Spleen (tissue), 11 donors: ENCODE results near the gene PAGE5. TPM values are rescaled to one million over a fixed set of nuclear protein-coding genes. Genes with fewer than 3 reads are reported as not detected.

Experiments used
- DNase-seq: peaks from one replicate; pipeline ENCODE4 v3.0.0-alpha.2; 2020
- H3K27ac ChIP-seq, 8 donors: fragments of 200-600 bp; sonication (generic) in 7 of 8; 1 replicate in 4 of 8; 2 replicates in 4 of 8; pipeline versions ENCODE4 v1.5.0 to v1.8.0; 2016 to 2021; ENCODE audit warnings: inconsistent platforms in 4 of 8, mild to moderate bottlenecking in 4 of 8, moderate library complexity in 1 of 8
- H3K27me3 ChIP-seq, 7 donors: fragments of 200-600 bp; sonication (generic) in 6 of 7; replicated peaks in 1 of 7; 1 replicate in 4 of 7; 2 replicates in 3 of 7; pipeline versions ENCODE4 v1.5.0 to v1.8.0; 2016 to 2021; ENCODE audit warnings: inconsistent platforms in 3 of 7, mild to moderate bottlenecking in 1 of 7
- H3K36me3 ChIP-seq, 6 donors: fragments of 200-600 bp; sonication (generic) in 5 of 6; 1 replicate in 4 of 6; 2 replicates in 2 of 6; pipeline versions ENCODE4 v1.5.0 to v1.8.0; 2016 to 2021; ENCODE audit warnings: inconsistent platforms in 2 of 6
- H3K4me1 ChIP-seq, 6 donors: fragments of 200-600 bp; sonication (generic) in 5 of 6; 1 replicate in 3 of 6; 2 replicates in 3 of 6; pipeline versions ENCODE4 v1.5.0 to v1.8.0; 2016 to 2021; ENCODE audit warnings: inconsistent platforms in 3 of 6
- H3K4me3 ChIP-seq, 8 donors: fragments of 200-600 bp; sonication (generic) in 7 of 8; 1 replicate in 4 of 8; 2 replicates in 4 of 8; pipeline versions ENCODE4 v1.5.0 to v1.8.0; 2016 to 2021; ENCODE audit warnings: inconsistent platforms in 4 of 8, mild to moderate bottlenecking in 4 of 8, moderate library complexity in 2 of 8
- H3K9me3 ChIP-seq, 8 donors: fragments of 200-600 bp; sonication (generic) in 7 of 8; 1 replicate in 4 of 8; 2 replicates in 4 of 8; pipeline versions ENCODE4 v1.5.0 to v1.8.0; 2016 to 2021; ENCODE audit warnings: inconsistent platforms in 4 of 8
- POLR2A ChIP-seq, 3 donors: fragments of 450-650 bp; IDR thresholded peaks; one replicate each; pipeline ENCODE4 v1.5.1; 2017; ENCODE audit warnings: antibody characterized with exemption in 3 of 3, mild to moderate bottlenecking in 1 of 3
- POLR2AphosphoS5 ChIP-seq, 3 donors: sonication (generic); formaldehyde crosslinking; IDR thresholded peaks; one replicate each; pipeline ENCODE4 v1.5.1; 2017; ENCODE audit warnings: antibody characterized with exemption in 3 of 3
- WGBS, 5 donors: extraction: QIAGEN DNeasy Blood & Tissue Kit in 3 of 5; methylation state at CpG; one replicate each; pipeline versions ENCODE4 v1.1.5 to v1.1.7; 2013 to 2018; 5-methylcytosine and 5-hydroxymethylcytosine counted together
- intact Hi-C: fragments of 100-400 bp; cut with DNase I; formaldehyde crosslinking; loops from one replicate; pipeline ENCODE4 v1.15.0; 2023; ENCODE audit warnings: low total_unique reads
- polyA plus RNA-seq, 3 donors: library from polyadenylated mRNA; stranded (reverse); fragments of 200-250 nt; gene quantifications; one replicate each; pipeline ENCODE4 v1.2.1, GENCODE V29; 2013
- total RNA-seq, 7 donors: library from RNA; depleted of rRNA in 3 of 7; stranded (reverse); fragments of >200 nt in 3 of 7; fragmentation: NEBNext Ultra II Directional in 4 of 7; extraction: Animal tissue kit (Norgen Biotek cat#: 25700) in 4 of 7; gene quantifications; one replicate each; pipeline versions ENCODE4 v1.1.0 to v1.2.1, GENCODE V29; 2016 to 2021
- TF ChIP-seq, protein P1 (sequence below), 11 experiments: fragments of 200-600 bp in 7 of 11; fragments of 450-650 bp in 4 of 11; sonication (generic) in 4 of 11; IDR thresholded peaks in 8 of 11; conservative IDR thresholded peaks in 3 of 11; 1 replicate in 7 of 11; 2 replicates in 4 of 11; pipeline versions ENCODE4 v1.4.0 to v1.8.0; 2016 to 2021; ENCODE audit warnings: antibody characterized with exemption in 11 of 11, inconsistent platforms in 4 of 11, mild to moderate bottlenecking in 1 of 11
- donor health status: healthy with polysubstance abuse.
- donor health status: DM: no; HTN: no; CAD: no; lungs with moderate emphysema.
- donor health status: DM: no; HTN: no; CAD: no.
- donor health status: Bipolar disorder and iron deficiency.
- donor health status: healthy.
- donor health status: DM: no; HTN: no; CAD: no.
- donor health status: DM: yes; HTN: yes; CAD: no.

The PAGE5 gene
- total and polyA plus RNA-seq, 10 donors: 0.50 TPM; not detected in 9

DNA sequence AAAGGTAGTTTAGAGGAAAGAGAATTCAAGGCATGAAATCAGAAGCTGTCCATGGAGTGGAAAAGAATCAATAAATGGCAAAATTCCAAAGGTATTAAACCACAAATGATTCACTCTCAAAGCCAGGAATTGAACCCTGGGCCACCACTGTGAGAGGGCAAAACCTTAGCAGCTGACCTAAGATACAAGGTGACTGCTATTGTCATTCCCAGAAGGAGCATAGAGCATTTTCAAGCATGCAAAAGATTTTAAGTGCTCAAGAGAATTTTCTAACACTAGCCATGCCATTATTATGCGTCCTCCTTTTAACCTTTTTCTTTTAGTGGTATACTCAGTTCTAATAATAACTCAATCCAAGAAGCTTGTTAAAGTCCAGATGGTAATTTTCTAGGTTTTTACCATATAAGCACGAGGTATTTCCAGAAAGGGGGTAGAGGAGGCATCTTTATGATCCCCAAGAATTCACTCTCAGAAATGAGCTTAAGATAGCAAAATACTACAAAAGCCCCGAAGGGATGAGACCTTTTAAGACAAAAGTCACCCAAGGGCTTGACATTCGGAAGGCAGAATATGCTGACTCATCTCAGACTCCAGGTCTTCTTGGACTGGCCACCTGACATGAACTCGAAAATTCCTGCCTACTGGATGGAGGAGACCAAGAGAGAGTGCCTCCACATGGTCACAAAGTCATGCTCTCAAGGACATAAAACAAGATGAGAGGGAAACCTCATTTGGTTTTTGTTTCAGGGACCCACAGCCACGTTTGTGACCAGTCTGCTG is 13.8 kb upstream of the PAGE5 start:
- intact Hi-C loops: no loop called here

DNA sequence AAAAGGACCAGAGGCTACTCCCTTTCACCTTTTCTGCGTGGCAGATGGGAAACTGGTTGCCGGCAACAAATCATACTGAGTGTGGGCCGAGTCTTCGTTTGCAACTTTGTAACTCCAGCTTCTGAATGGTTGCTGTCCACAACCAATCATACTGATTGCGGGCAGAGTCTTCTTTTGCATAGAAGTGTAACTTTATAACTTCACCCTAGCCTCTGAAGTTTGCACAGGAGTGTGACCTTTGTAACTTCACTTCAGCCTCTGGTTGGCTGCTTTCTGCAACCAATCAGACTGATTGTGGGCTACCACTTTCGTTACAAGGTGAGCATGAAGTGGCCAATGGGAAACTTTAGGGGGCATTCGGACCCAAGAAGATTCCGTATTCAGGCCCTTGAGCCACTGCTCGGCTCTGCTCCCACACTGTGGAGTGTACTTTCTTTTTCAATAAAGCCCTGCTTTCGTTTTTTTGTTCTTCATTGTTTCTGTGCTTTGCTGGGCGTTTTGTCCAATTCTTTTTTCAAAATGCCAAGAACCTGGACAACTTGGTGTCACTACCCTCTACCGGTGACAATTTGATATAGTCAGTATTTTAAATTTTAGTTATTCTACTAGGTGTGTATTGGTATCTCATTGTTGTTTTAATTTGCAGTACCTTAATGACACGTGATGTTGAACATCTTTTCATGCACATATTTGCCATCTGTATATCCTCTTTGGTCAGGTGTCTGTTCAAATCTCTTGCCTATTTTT is 9.0 kb upstream of the PAGE5 start:
- no peaks in the 10 kb centered on the region for H3K36me3 ChIP-seq
- TF ChIP-seq POLR2AphosphoS5 (IDR thresholded peaks at IDR 0.05) (no peak), POLR2A (IDR thresholded peaks at IDR 0.05) (no peak)
- TF ChIP-seq, protein P1, sequence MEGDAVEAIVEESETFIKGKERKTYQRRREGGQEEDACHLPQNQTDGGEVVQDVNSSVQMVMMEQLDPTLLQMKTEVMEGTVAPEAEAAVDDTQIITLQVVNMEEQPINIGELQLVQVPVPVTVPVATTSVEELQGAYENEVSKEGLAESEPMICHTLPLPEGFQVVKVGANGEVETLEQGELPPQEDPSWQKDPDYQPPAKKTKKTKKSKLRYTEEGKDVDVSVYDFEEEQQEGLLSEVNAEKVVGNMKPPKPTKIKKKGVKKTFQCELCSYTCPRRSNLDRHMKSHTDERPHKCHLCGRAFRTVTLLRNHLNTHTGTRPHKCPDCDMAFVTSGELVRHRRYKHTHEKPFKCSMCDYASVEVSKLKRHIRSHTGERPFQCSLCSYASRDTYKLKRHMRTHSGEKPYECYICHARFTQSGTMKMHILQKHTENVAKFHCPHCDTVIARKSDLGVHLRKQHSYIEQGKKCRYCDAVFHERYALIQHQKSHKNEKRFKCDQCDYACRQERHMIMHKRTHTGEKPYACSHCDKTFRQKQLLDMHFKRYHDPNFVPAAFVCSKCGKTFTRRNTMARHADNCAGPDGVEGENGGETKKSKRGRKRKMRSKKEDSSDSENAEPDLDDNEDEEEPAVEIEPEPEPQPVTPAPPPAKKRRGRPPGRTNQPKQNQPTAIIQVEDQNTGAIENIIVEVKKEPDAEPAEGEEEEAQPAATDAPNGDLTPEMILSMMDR (IDR thresholded peaks at IDR 0.05 in 8 of 11, conservative IDR thresholded peaks at IDR 0.05 in 3 of 11): no peak
- DNase-seq: no peak
- intact Hi-C loops: no loop called here
- no peaks in the 10 kb centered on the region for H3K27me3 ChIP-seq
- H3K9me3 ChIP-seq: no peaks in the 10 kb centered on the region
- H3K27ac ChIP-seq: no peak overlapping the region
- WGBS, 5 donors: 68 to 92% (median 83%) methylated on average over 13 of the region's 13 CpGs
- no peak overlapping the region for H3K4me3 ChIP-seq
- H3K4me1 ChIP-seq: no peaks in the 10 kb centered on the region

More for the DNA sequence above, 13.8 kb upstream of the PAGE5 start:
- no peak for DNase-seq
- WGBS, 5 donors: 52 to 64% (median 61%) methylated on average over 5 to 6 of the region's 6 CpGs
- Histone ChIP-seq H3K27me3 (peaks cover 0 to 2% (median 0%) of the 10 kb centered on the region in 7 donors), H3K4me3 (no peak overlapping the region), H3K36me3 (no peaks in the 10 kb centered on the region), H3K4me1 (no peaks in the 10 kb centered on the region), H3K9me3 (no peaks in the 10 kb centered on the region), H3K27ac (no peak overlapping the region)
- TF ChIP-seq, protein P1 (IDR thresholded peaks at IDR 0.05 in 8 of 11, conservative IDR thresholded peaks at IDR 0.05 in 3 of 11): no peak
- TF ChIP-seq POLR2A (IDR thresholded peaks at IDR 0.05): no peak

DNA sequence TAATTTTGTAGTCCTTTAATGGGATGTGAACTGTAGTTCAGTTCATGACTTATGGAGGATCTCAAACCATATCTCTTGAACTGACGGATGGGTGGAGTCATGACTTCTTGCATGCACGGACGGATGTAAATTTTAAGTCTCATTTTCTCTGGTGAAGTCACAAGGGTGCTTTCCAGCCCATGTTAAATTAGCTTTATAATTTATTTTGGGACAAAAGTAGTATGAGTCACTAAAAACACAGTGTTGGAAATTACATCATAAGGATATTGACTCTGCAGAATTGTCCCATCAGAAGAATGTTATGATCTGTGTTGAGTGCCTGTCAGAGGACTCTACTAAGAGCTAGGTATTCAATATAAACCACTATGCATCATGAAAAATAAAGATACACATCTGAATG is 6.8 kb upstream of the PAGE5 start:
- no peaks in the 10 kb centered on the region for H3K4me1 ChIP-seq
- no peaks in the 10 kb centered on the region for H3K27me3 ChIP-seq
- no peaks in the 10 kb centered on the region for H3K9me3 ChIP-seq
- H3K36me3 ChIP-seq: no peaks in the 10 kb centered on the region
- TF ChIP-seq, protein P1 (IDR thresholded peaks at IDR 0.05 in 8 of 11, conservative IDR thresholded peaks at IDR 0.05 in 3 of 11): no peak
- TF ChIP-seq POLR2AphosphoS5 (IDR thresholded peaks at IDR 0.05): no peak
- TF ChIP-seq POLR2A (IDR thresholded peaks at IDR 0.05): no peak
- no peak overlapping the region for H3K4me3 ChIP-seq
- DNase-seq: no peak
- WGBS, 5 donors: 64 to 85% (median 72%) methylated on average over 3 of the region's 3 CpGs
- H3K27ac ChIP-seq: no peak overlapping the region
- intact Hi-C loops: no loop called here

DNA sequence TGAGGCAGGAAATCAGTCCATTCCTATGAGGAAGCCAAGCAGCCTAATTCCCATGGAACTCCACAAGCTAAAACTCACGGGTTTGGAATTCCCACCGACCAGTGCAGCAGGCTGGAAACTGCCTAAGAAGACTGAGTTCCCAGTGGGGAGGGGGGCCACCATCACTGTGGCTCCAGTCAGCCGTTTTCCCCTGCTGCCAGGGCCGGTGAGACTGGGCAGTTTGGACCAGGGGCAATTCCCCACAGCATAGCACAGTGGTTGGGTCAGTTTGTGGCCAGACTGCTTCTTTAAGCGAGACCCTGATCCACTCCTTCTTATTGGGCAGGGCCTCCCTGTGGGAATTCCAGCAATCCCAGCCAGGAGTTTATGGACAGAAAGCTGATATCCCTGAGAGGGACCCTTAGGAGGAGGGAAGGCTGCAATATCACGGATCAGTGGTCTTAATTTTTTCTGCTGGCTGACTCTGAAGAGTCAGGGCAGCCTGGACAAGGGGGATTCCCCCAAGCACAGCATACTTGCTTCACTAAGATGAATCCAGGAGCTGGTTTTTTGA is 20.7 kb downstream of the PAGE5 start:
- no peak overlapping the region for H3K4me3 ChIP-seq
- TF ChIP-seq POLR2A (IDR thresholded peaks at IDR 0.05): no peak

More for the DNA sequence above, 20.7 kb downstream of the PAGE5 start:
- H3K36me3 ChIP-seq: no peaks in the 10 kb centered on the region
- 53 to 83% (median 71%) methylated on average over 4 to 6 of the region's 6 CpGs for WGBS, 5 donors
- no peak for DNase-seq
- intact Hi-C loops: no loop called here
- H3K27me3 ChIP-seq: peaks cover 0 to 7% (median 0%) of the 10 kb centered on the region in 7 donors
- H3K27ac ChIP-seq: no peak overlapping the region
- peaks cover 0 to 19% (median 2%) of the 10 kb centered on the region in 8 donors for H3K9me3 ChIP-seq
- no peaks in the 10 kb centered on the region for H3K4me1 ChIP-seq
